Measurements from ENCODE around the gene THY1. TPM values are rescaled to one million over a fixed set of nuclear protein-coding genes. Genes with fewer than 3 reads are reported as not detected.
A peak's percentile ranks its signal among the peaks of the same experiment; 100 is the strongest.

Gene THY1
- total and polyA plus RNA-seq, 2 of the 8 experiments (the other 6 are each of a cell fraction or from before 2014, with no cell fraction given), result 286 to 2,479 TPM

DNA sequence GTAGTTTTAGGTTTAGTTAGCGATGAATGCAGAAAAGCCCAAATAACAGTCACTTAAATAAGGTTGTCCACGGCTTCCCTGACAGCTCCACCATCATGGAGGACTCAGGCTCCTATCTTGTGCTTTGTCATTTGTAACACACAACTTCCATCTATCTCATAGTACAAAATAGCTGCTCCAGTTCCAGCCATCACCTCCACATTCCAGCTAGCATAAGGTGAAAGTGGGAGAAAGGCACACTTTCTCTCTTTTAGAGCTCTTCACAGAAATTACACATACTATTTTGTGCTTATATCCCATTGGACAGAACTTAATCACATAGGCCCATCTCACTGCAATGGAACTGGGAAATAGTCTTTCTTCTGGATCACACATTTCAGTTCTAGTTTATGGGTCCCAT lies 8.7 kb downstream of the THY1 start:
- WGBS, 2 experiments (ENCODE audit: extremely low coverage in 1 of 2, insufficient coverage in 1 of 2, insufficient read length in 1 of 2, insufficient replicate concordance in 2 of 2, low coverage in 1 of 2, low lambda C conversion rate in 2 of 2, missing lambda C conversion rate in 1 of 2), result 87% methylated on average over 2 of the region's 2 CpGs; no CpG with 5 or more reads in 1 of the 2 experiments
- no peak for DNase-seq (ENCODE audit: low read depth in 1 of 2, low spot score in 2 of 2)

More for the DNA sequence above, 8.7 kb downstream of the THY1 start:
- no peaks in the 10 kb centered on the region for H3K9me3 ChIP-seq (ENCODE audit: insufficient read depth in 2 of 2, low read depth in 1 of 2, low read length in 1 of 2)
- ChIA-PET POLR2A (ENCODE audit: partially characterized antibody) (interaction anchor here (0.6 to 6.4 kb wide), 5 partner anchors 10 to 81 kb away, joined by 3 to 50 read pairs (median 3); no protein-coding TSS in a partner anchor), CTCF (ENCODE audit: partially characterized antibody) (interaction anchor here (0.7 to 3.7 kb wide), 7 partner anchors 13 to 74 kb away, joined by 3 to 19 read pairs (median 4); partner anchors contain the start of gene USP2)
- peaks cover 2 to 8% of the 10 kb centered on the region in 2 experiments for H4K20me1 ChIP-seq (replicated peaks in 1 of 2; ENCODE audit: control insufficient read depth in 1 of 2, insufficient read depth in 2 of 2, low read length in 2 of 2)
- no peak overlapping the region for H2AFZ ChIP-seq (ENCODE audit: low read length)
- H4K91ac ChIP-seq (replicated peaks; ENCODE audit: insufficient read length, low read length), result no peak overlapping the region
- no peak overlapping the region for H3K23ac ChIP-seq (ENCODE audit: insufficient read length)
- H2BK20ac ChIP-seq (ENCODE audit: low read length), result no peak overlapping the region
- no peak overlapping the region for H2BK120ac ChIP-seq (replicated peaks; ENCODE audit: low read depth, low read length)
- H4K8ac ChIP-seq (ENCODE audit: extremely low read depth, insufficient read depth, low read length), result no peak overlapping the region
- no peak overlapping the region for H4K5ac ChIP-seq (ENCODE audit: insufficient read length, low read depth, low read length)
- no peaks in the 10 kb centered on the region for H3K27me3 ChIP-seq (replicated peaks in 1 of 4; ENCODE audit: control insufficient read depth in 3 of 4, extremely low read depth in 1 of 4, insufficient read depth in 3 of 4, low read length in 3 of 4)
- H3K23me2 ChIP-seq (ENCODE audit: low read depth, low read length), result no peaks in the 10 kb centered on the region
- no peak overlapping the region for H3K56ac ChIP-seq (replicated peaks; ENCODE audit: insufficient read length, low read depth, low read length)
- H3K27ac ChIP-seq (ENCODE audit: low read depth, low read length), result no peak overlapping the region
- no peak overlapping the region for H3K14ac ChIP-seq (ENCODE audit: insufficient read length)
- TF ChIP-seq SAP30 (IDR thresholded peaks at IDR 0.05; ENCODE audit: insufficient read depth, insufficient replicate concordance, low read length) (no peak), KDM1A (IDR thresholded peaks at IDR 0.05; ENCODE audit: borderline replicate concordance, low read length) (peak; percentile 41; the same call in 1 of the 2 replicates), RFX5 (IDR thresholded peaks at IDR 0.05; ENCODE audit: borderline replicate concordance, low read depth, low read length) (no peak), TAF7 (optimal IDR thresholded peaks at IDR 0.05; ENCODE audit: borderline replicate concordance, low read depth, low read length) (no peak)
- TF ChIP-seq, protein P1, sequence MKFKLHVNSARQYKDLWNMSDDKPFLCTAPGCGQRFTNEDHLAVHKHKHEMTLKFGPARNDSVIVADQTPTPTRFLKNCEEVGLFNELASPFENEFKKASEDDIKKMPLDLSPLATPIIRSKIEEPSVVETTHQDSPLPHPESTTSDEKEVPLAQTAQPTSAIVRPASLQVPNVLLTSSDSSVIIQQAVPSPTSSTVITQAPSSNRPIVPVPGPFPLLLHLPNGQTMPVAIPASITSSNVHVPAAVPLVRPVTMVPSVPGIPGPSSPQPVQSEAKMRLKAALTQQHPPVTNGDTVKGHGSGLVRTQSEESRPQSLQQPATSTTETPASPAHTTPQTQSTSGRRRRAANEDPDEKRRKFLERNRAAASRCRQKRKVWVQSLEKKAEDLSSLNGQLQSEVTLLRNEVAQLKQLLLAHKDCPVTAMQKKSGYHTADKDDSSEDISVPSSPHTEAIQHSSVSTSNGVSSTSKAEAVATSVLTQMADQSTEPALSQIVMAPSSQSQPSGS (IDR thresholded peaks at IDR 0.05; ENCODE audit: low read length), result no peak
- H3K9ac ChIP-seq (replicated peaks in 1 of 4; ENCODE audit: extremely low read depth in 1 of 4, low read depth in 3 of 4, low read length in 3 of 4), result no peak overlapping the region
- H2AK5ac ChIP-seq (ENCODE audit: low read depth, low read length), result no peak overlapping the region
- no peak overlapping the region for H3K4me2 ChIP-seq (ENCODE audit: insufficient read depth in 1 of 2, low read depth in 2 of 2, low read length in 2 of 2)
- H3K36me3 ChIP-seq (ENCODE audit: control insufficient read depth in 2 of 4, insufficient read depth in 4 of 4, low read length in 3 of 4), result peaks cover 9 to 16% (median 11%) of the 10 kb centered on the region in 4 experiments
- no peak overlapping the region for H3K18ac ChIP-seq (ENCODE audit: extremely low read depth, low read length)
- H3K4ac ChIP-seq (replicated peaks; ENCODE audit: insufficient read length, low read depth, low read length), result no peak overlapping the region
- no peak for FAIRE-seq
- peaks cover 3% of the 10 kb centered on the region; the same call in 1 of the 2 replicates for H3K79me1 ChIP-seq (ENCODE audit: low read depth, low read length)
- no peak overlapping the region for H2BK15ac ChIP-seq (ENCODE audit: low read length)
- H2BK5ac ChIP-seq (ENCODE audit: low read depth, low read length), result no peak overlapping the region
- no peak overlapping the region for H2BK12ac ChIP-seq (ENCODE audit: low read depth, low read length)
- H3K79me2 ChIP-seq (ENCODE audit: control insufficient read depth in 1 of 2, insufficient read depth in 2 of 2, low read length in 2 of 2), result no peaks in the 10 kb centered on the region
- peaks cover 6 to 11% (median 6%) of the 10 kb centered on the region in 4 experiments; a peak in 5 of 7 replicates for H3K4me1 ChIP-seq (replicated peaks in 1 of 4; ENCODE audit: control insufficient read depth in 3 of 4, insufficient read depth in 4 of 4, low read length in 3 of 4)
- no peak overlapping the region for H3K4me3 ChIP-seq (ENCODE audit: extremely low read depth in 1 of 4, insufficient read depth in 2 of 4, low read depth in 3 of 4, low read length in 4 of 4)
